ENCODE results near the gene USP12.
"Not testable (repeated sequence)": the region's sequence is repeated elsewhere in the genome, so short reads cannot be mapped to it uniquely, and the experiment has no call there.

Gene USP12

GRCh38 chr13:27151798-27152599 lies 19.6 kb downstream of the USP12 start:
- in situ Hi-C loops (cut with HindIII; ENCODE audit: low sequenced_read_pairs): no loop called here

- in situ Hi-C loops (cut with HindIII; ENCODE audit: low sequenced_read_pairs): no loop called here
Measured at GRCh38 chr13:27149702-27150101, 21.9 kb downstream of the USP12 start.

GRCh38 chr13:27148900-27149299 lies 22.7 kb downstream of the USP12 start:
- in situ Hi-C loops (cut with HindIII; ENCODE audit: low sequenced_read_pairs): no loop called here

- in situ Hi-C loops (cut with HindIII; ENCODE audit: low sequenced_read_pairs): no loop called here
Measured at GRCh38 chr13:27147530-27148170, 24.0 kb downstream of the USP12 start.

- in situ Hi-C loops (cut with HindIII; ENCODE audit: low sequenced_read_pairs): no loop called here
Measured at GRCh38 chr13:27141746-27142145, 29.9 kb downstream of the USP12 start.

- in situ Hi-C loops (cut with HindIII; ENCODE audit: low sequenced_read_pairs): not testable (repeated sequence)
Measured at GRCh38 chr13:27141159-27141558, 30.5 kb downstream of the USP12 start.

GRCh38 chr13:27140060-27140459 lies 31.6 kb downstream of the USP12 start:
- in situ Hi-C loops (cut with HindIII; ENCODE audit: low sequenced_read_pairs): no loop called here

GRCh38 chr13:27139565-27139964 lies 32.0 kb downstream of the USP12 start:
- in situ Hi-C loops (cut with HindIII; ENCODE audit: low sequenced_read_pairs): no loop called here

GRCh38 chr13:27138457-27139093 lies 33.0 kb downstream of the USP12 start:
- in situ Hi-C loops (cut with HindIII; ENCODE audit: low sequenced_read_pairs): no loop called here

GRCh38 chr13:27137759-27138158 lies 33.9 kb downstream of the USP12 start:
- in situ Hi-C loops (cut with HindIII; ENCODE audit: low sequenced_read_pairs): no loop called here

- in situ Hi-C loops (cut with HindIII; ENCODE audit: low sequenced_read_pairs): no loop called here
Measured at GRCh38 chr13:27135023-27135422, 36.6 kb downstream of the USP12 start.

GRCh38 chr13:27133889-27134288 lies 37.7 kb downstream of the USP12 start:
- in situ Hi-C loops (cut with HindIII; ENCODE audit: low sequenced_read_pairs): no loop called here

GRCh38 chr13:27132538-27132937 lies 39.1 kb downstream of the USP12 start:
- in situ Hi-C loops (cut with HindIII; ENCODE audit: low sequenced_read_pairs): no loop called here

- in situ Hi-C loops (cut with HindIII; ENCODE audit: low sequenced_read_pairs): no loop called here
Measured at GRCh38 chr13:27131906-27132305, 39.7 kb downstream of the USP12 start.

- in situ Hi-C loops (cut with HindIII; ENCODE audit: low sequenced_read_pairs): no loop called here
Measured at GRCh38 chr13:27130979-27131623, 40.5 kb downstream of the USP12 start.

- in situ Hi-C loops (cut with HindIII; ENCODE audit: low sequenced_read_pairs): no loop called here
Measured at GRCh38 chr13:27130223-27130978, 41.2 kb downstream of the USP12 start.

- in situ Hi-C loops (cut with HindIII; ENCODE audit: low sequenced_read_pairs): no loop called here
Measured at GRCh38 chr13:27128825-27129627, 42.6 kb downstream of the USP12 start.

GRCh38 chr13:27126859-27127258 lies 44.8 kb downstream of the USP12 start:
- in situ Hi-C loops (cut with HindIII; ENCODE audit: low sequenced_read_pairs): no loop called here

GRCh38 chr13:27125357-27126282 lies 46.0 kb downstream of the USP12 start:
- in situ Hi-C loops (cut with HindIII; ENCODE audit: low sequenced_read_pairs): no loop called here
